ENCODE results near the gene CAMTA1.

- no peak for TF ChIP-seq CTCF (IDR thresholded peaks at IDR 0.05)
- no peak for TF ChIP-seq POLR2AphosphoS5 (IDR thresholded peaks at IDR 0.05)
- TF ChIP-seq EP300 (IDR thresholded peaks at IDR 0.05) = no peak
- TF ChIP-seq POLR2A (IDR thresholded peaks at IDR 0.05) = no peak
These were observed 466.2 kb downstream of the CAMTA1 start for GRCh38 chr1:7251454-7251800.

Measured in upper lobe of left lung (tissue), 4 donors.